Astrocyte (in vitro differentiated cells and primary cell): ENCODE measurements around the gene EIF3J. TPM values are rescaled to one million over a fixed set of nuclear protein-coding genes. Genes with fewer than 3 reads are reported as not detected.

Experiments
- DNase-seq: peaks from one replicate; pipeline ENCODE4 v3.0.0-alpha.2; 2010; ENCODE audit warnings: low read depth
- FAIRE-seq: peaks from 2 replicates; lab custom pipeline; 2011; peaks lifted over from hg19 to GRCh38; lab: Jason Lieb, UNC
- H2AFZ ChIP-seq: 2 replicates; pipeline ENCODE4 v1.6.0; 2012; ENCODE audit warnings: low read depth, low read length, inconsistent platforms
- H3K27ac ChIP-seq: 2 replicates; pipeline ENCODE4 v1.5.1; 2011; ENCODE audit warnings: low read depth, low read length, inconsistent platforms
- H3K27me3 ChIP-seq: 2 replicates; pipeline ENCODE4 v1.6.0; 2011; ENCODE audit warnings: low read length, inconsistent platforms; ENCODE audit not compliant: insufficient read depth
- H3K36me3 ChIP-seq: 2 replicates; pipeline ENCODE4 v1.5.1; 2011; ENCODE audit warnings: low read length, inconsistent platforms; ENCODE audit not compliant: insufficient read depth
- H3K4me1 ChIP-seq: 2 replicates; pipeline ENCODE4 v1.5.1; 2011; ENCODE audit warnings: low read length, inconsistent platforms; ENCODE audit not compliant: insufficient read depth
- H3K4me2 ChIP-seq: 2 replicates; pipeline ENCODE4 v1.6.0; 2012; ENCODE audit warnings: low read length, inconsistent platforms
- H3K4me3 ChIP-seq: 2 replicates; pipeline ENCODE4 v1.5.1; 2011; ENCODE audit warnings: low read depth, mild to moderate bottlenecking, low read length, inconsistent platforms; ENCODE audit not compliant: insufficient read depth
- H3K79me2 ChIP-seq: 2 replicates; pipeline ENCODE4 v1.6.0; 2012; ENCODE audit warnings: mild to moderate bottlenecking, low read length, inconsistent platforms; ENCODE audit not compliant: insufficient read depth
- H3K9ac ChIP-seq: 2 replicates; pipeline ENCODE4 v1.6.0; 2012; ENCODE audit warnings: mild to moderate bottlenecking, low read length, inconsistent platforms
- H3K9me3 ChIP-seq: 2 replicates; pipeline ENCODE4 v1.5.1; 2012; ENCODE audit warnings: low read depth, mild to moderate bottlenecking, low read length, inconsistent platforms; ENCODE audit not compliant: insufficient read depth
- H4K20me1 ChIP-seq: 2 replicates; pipeline ENCODE4 v1.6.0; 2012; ENCODE audit warnings: low read length, inconsistent platforms; ENCODE audit not compliant: insufficient read depth
- H3K27ac Mint-ChIP-seq: one replicate; pipeline ENCODE4 v1.8.0; 2021; ENCODE audit warnings: mild to moderate bottlenecking, mixed read lengths; ENCODE audit not compliant: unreplicated experiment
- H3K27me3 Mint-ChIP-seq: one replicate; pipeline ENCODE4 v1.8.0; 2021; ENCODE audit warnings: low read depth, mixed read lengths; ENCODE audit not compliant: unreplicated experiment
- H3K36me3 Mint-ChIP-seq: one replicate; pipeline ENCODE4 v1.8.0; 2021; ENCODE audit warnings: low read depth, mixed read lengths; ENCODE audit not compliant: unreplicated experiment
- H3K4me1 Mint-ChIP-seq: one replicate; pipeline ENCODE4 v1.8.0; 2021; ENCODE audit warnings: low read depth, mixed read lengths; ENCODE audit not compliant: unreplicated experiment
- H3K4me3 Mint-ChIP-seq: one replicate; pipeline ENCODE4 v1.8.0; 2021; ENCODE audit warnings: mild to moderate bottlenecking, moderate library complexity, mixed read lengths; ENCODE audit not compliant: unreplicated experiment
- H3K9me3 Mint-ChIP-seq: one replicate; pipeline ENCODE4 v1.8.0; 2021; ENCODE audit warnings: mild to moderate bottlenecking, mixed read lengths; ENCODE audit not compliant: unreplicated experiment
- CTCF ChIP-seq: IDR thresholded peaks from 2 replicates; pipeline ENCODE4 v1.5.1; 2011; ENCODE audit warnings: low read depth, mild to moderate bottlenecking, inconsistent platforms, low read length, moderate library complexity; ENCODE audit not compliant: insufficient read depth
- EZH2 ChIP-seq: IDR thresholded peaks from 2 replicates; pipeline ENCODE4 v1.6.1; 2012; ENCODE audit warnings: mild to moderate bottlenecking, low read length, inconsistent platforms; ENCODE audit not compliant: insufficient read depth
- total RNA-seq: library from RNA; stranded (reverse); gene quantifications from 2 replicates; pipeline ENCODE4 v1.2.1, GENCODE V29; 2021

The EIF3J gene
- total RNA-seq, 1 donor from 2014 or later: 133 TPM

GRCh38 chr15:44593042-44593736, 56.2 kb downstream of the EIF3J start:
- H3K9me3 Mint-ChIP-seq: no peaks in the 10 kb centered on the region
- no peak for DNase-seq
- H3K4me2 ChIP-seq: no peak overlapping the region
- H3K36me3 ChIP-seq: peaks cover 32% of the 10 kb centered on the region
- H3K79me2 ChIP-seq: no peaks in the 10 kb centered on the region
- no peaks in the 10 kb centered on the region for H3K9me3 ChIP-seq
- H3K27ac Mint-ChIP-seq: no peak overlapping the region
- no peaks in the 10 kb centered on the region for H3K27me3 ChIP-seq
- no peaks in the 10 kb centered on the region for H3K4me1 ChIP-seq
- no peak overlapping the region for H3K4me3 ChIP-seq
- TF ChIP-seq CTCF (peak; percentile 62), EZH2 (no peak)
- no peaks in the 10 kb centered on the region for H3K27me3 Mint-ChIP-seq
- peaks cover 10% of the 10 kb centered on the region for H3K36me3 Mint-ChIP-seq
- H3K4me1 Mint-ChIP-seq: no peaks in the 10 kb centered on the region
- no peak overlapping the region for H3K27ac ChIP-seq
- no peak overlapping the region for H2AFZ ChIP-seq
- H3K4me3 Mint-ChIP-seq: no peak overlapping the region
- H3K9ac ChIP-seq: no peak overlapping the region
- no peaks in the 10 kb centered on the region for H4K20me1 ChIP-seq
- no peak for FAIRE-seq

GRCh38 chr15:44595246-44595645, 58.3 kb downstream of the EIF3J start:
- H4K20me1 ChIP-seq: no peaks in the 10 kb centered on the region
- H3K4me1 ChIP-seq: peaks cover 3% of the 10 kb centered on the region
- no peak overlapping the region for H3K27ac ChIP-seq
- Mint-ChIP-seq H3K4me3 (no peak overlapping the region), H3K36me3 (peaks cover 10% of the 10 kb centered on the region), H3K27me3 (no peaks in the 10 kb centered on the region), H3K4me1 (peaks cover 3% of the 10 kb centered on the region), H3K27ac (no peak overlapping the region), H3K9me3 (no peaks in the 10 kb centered on the region)
- H3K9ac ChIP-seq: no peak overlapping the region
- no peak overlapping the region for H3K4me2 ChIP-seq
- H2AFZ ChIP-seq: no peak overlapping the region
- no peaks in the 10 kb centered on the region for H3K27me3 ChIP-seq
- H3K4me3 ChIP-seq: no peak overlapping the region
- no peaks in the 10 kb centered on the region for H3K9me3 ChIP-seq
- no peak for FAIRE-seq
- H3K79me2 ChIP-seq: no peaks in the 10 kb centered on the region
- DNase-seq: no peak
- peaks cover 24% of the 10 kb centered on the region for H3K36me3 ChIP-seq
- no peak for TF ChIP-seq CTCF
- TF ChIP-seq EZH2: no peak
